Measurements from ENCODE around the gene LCN6. TPM values are rescaled to one million over a fixed set of nuclear protein-coding genes. Genes with fewer than 3 reads are reported as not detected.
"Not testable (repeated sequence)": the region's sequence is repeated elsewhere in the genome, so short reads cannot be mapped to it uniquely, and the experiment has no call there.

LCN6 gene
- total RNA-seq, 2 donors from 2014 or later: not detected

DNA sequence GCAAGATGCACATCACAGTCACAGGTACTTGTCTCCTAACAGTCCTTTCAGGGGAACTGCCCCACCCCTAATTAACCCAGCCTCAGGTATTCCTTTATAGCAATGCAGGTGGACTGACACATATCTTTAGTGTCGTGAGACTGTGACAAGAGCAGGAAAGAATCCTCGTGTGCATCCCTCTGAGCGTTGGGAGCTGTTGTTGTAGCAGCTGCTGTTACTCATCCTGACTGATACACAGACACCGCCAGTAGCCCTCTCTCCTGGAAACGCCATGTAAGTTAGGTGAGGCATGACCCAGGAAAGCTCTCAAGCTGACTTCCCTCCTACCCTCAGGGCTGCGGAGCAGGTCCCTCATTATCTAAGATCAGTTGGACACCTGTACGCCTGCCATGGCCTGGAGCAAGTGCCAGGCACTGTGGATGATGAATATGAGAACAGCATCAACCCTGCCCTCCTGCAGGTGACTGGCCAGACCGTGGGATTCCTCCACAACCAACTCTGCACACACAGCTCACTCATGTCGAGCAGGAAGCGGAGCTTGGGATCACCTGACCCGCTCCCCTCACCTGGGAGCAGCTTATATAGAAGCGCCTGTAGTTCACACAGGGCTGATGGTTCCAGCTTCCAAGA lies 26.2 kb upstream of the LCN6 start:
- H3K9me3 ChIP-seq (ENCODE audit: control insufficient read depth, low read length, poor library complexity, severe bottlenecking): no peaks in the 10 kb centered on the region
- peaks cover 13% of the 10 kb centered on the region for H3K4me1 Mint-ChIP-seq
- H3K4me3 Mint-ChIP-seq: no peak overlapping the region
- H3K36me3 Mint-ChIP-seq (ENCODE audit: low read depth): peaks cover 7% of the 10 kb centered on the region
- ATAC-seq (no peak), DNase-seq (no peak)
- peaks cover 33% of the 10 kb centered on the region for H3K27me3 Mint-ChIP-seq
- no peak overlapping the region for H3K27ac Mint-ChIP-seq

- no peaks in the 10 kb centered on the region for H3K9me3 ChIP-seq (ENCODE audit: control insufficient read depth, low read length, poor library complexity, severe bottlenecking)
- H3K4me1 Mint-ChIP-seq: peaks cover 13% of the 10 kb centered on the region
- peaks cover 2% of the 10 kb centered on the region for H3K36me3 Mint-ChIP-seq (ENCODE audit: low read depth)
- no peak overlapping the region for H3K4me3 Mint-ChIP-seq
- no peak overlapping the region for H3K27ac Mint-ChIP-seq
- DNase-seq: no peak
- ATAC-seq: peak; percentile 61
- peaks cover 23% of the 10 kb centered on the region for H3K27me3 Mint-ChIP-seq
Measured at GRCh38 chr9:136773386-136774044, 25.2 kb upstream of the LCN6 start.

- no peaks in the 10 kb centered on the region for H3K36me3 Mint-ChIP-seq (ENCODE audit: low read depth)
- DNase-seq (no peak), ATAC-seq (no peak)
- peaks cover 18% of the 10 kb centered on the region for H3K27me3 Mint-ChIP-seq
- H3K27ac Mint-ChIP-seq: peak overlapping the region; percentile 51
- H3K9me3 ChIP-seq (ENCODE audit: control insufficient read depth, low read length, poor library complexity, severe bottlenecking): no peaks in the 10 kb centered on the region
- H3K4me1 Mint-ChIP-seq: peaks cover 10% of the 10 kb centered on the region
- H3K4me3 Mint-ChIP-seq: no peak overlapping the region
Measured at GRCh38 chr9:136771907-136772415, 23.6 kb upstream of the LCN6 start.

- ATAC-seq (peak; percentile 77), DNase-seq (peak in 2 of 3 donors; percentile 31 to 45)
- no peak overlapping the region for H3K27ac Mint-ChIP-seq
- H3K27me3 Mint-ChIP-seq: peaks cover 13% of the 10 kb centered on the region
- no peaks in the 10 kb centered on the region for H3K36me3 Mint-ChIP-seq (ENCODE audit: low read depth)
- H3K4me3 Mint-ChIP-seq: no peak overlapping the region
- H3K9me3 ChIP-seq (ENCODE audit: control insufficient read depth, low read length, poor library complexity, severe bottlenecking): no peaks in the 10 kb centered on the region
- peaks cover 19% of the 10 kb centered on the region for H3K4me1 Mint-ChIP-seq
Measured at GRCh38 chr9:136769710-136770191, 21.4 kb upstream of the LCN6 start.

DNA sequence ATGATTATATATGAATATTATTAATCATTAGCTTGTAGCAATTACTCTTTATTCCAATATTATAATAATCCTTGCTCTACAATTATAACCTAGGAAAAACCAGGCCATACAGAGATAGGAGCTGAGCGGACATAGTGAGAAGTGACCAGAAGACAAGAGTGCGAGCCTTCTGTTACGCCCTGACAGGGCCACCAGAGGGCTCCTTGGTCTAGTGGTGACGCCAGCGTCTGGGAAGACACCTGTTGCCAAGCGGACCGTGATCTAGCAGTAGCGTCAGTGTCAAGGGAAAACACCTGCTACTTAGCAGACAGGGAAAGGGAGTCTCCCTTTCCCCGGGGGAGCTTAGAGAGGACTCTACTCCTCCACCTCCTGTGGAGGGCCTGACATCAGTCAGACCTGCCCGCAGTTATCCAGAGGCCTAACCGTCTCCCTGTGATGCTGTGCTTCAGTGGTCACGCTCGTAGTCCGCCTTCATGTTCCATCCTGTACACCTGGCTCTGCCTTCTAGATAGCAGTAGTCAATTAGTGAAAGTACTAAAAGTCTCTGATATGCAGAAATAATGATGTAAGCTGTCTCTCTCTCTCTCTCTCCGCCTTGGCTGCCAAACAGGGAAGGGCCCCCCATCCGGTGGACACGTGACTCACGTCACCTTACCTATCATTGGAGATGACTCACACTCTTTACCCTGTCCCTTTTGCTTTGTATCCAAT lies 18.2 kb upstream of the LCN6 start:
- Mint-ChIP-seq H3K4me1 (peaks cover 16% of the 10 kb centered on the region), H3K27ac (peak overlapping the region; percentile 96), H3K27me3 (peaks cover 13% of the 10 kb centered on the region), H3K4me3 (peak overlapping the region; percentile 82)
- DNase-seq (peak; percentile 33 to 47 (median 37)), ATAC-seq (peak; percentile 55)
- not testable (repeated sequence) for H3K36me3 Mint-ChIP-seq (ENCODE audit: low read depth); H3K9me3 ChIP-seq (ENCODE audit: control insufficient read depth, low read length, poor library complexity, severe bottlenecking)

GRCh38 chr9:136765745-136766409 lies 17.6 kb upstream of the LCN6 start:
- H3K9me3 ChIP-seq (ENCODE audit: control insufficient read depth, low read length, poor library complexity, severe bottlenecking); H3K36me3 Mint-ChIP-seq (ENCODE audit: low read depth); DNase-seq: not testable (repeated sequence)
- peak overlapping the region; percentile 43 for H3K4me3 Mint-ChIP-seq
- H3K27me3 Mint-ChIP-seq: peaks cover 13% of the 10 kb centered on the region
- peak overlapping the region; percentile 54 for H3K27ac Mint-ChIP-seq
- ATAC-seq: peak; percentile 41
- peaks cover 16% of the 10 kb centered on the region for H3K4me1 Mint-ChIP-seq

GRCh38 chr9:136765041-136765440 lies 16.7 kb upstream of the LCN6 start:
- DNase-seq (no peak), ATAC-seq (no peak)
- H3K9me3 ChIP-seq (ENCODE audit: control insufficient read depth, low read length, poor library complexity, severe bottlenecking): no peaks in the 10 kb centered on the region
- Mint-ChIP-seq H3K27ac (no peak overlapping the region), H3K36me3 (ENCODE audit: low read depth) (no peaks in the 10 kb centered on the region), H3K27me3 (peaks cover 16% of the 10 kb centered on the region), H3K4me3 (no peak overlapping the region), H3K4me1 (peaks cover 16% of the 10 kb centered on the region)

DNA sequence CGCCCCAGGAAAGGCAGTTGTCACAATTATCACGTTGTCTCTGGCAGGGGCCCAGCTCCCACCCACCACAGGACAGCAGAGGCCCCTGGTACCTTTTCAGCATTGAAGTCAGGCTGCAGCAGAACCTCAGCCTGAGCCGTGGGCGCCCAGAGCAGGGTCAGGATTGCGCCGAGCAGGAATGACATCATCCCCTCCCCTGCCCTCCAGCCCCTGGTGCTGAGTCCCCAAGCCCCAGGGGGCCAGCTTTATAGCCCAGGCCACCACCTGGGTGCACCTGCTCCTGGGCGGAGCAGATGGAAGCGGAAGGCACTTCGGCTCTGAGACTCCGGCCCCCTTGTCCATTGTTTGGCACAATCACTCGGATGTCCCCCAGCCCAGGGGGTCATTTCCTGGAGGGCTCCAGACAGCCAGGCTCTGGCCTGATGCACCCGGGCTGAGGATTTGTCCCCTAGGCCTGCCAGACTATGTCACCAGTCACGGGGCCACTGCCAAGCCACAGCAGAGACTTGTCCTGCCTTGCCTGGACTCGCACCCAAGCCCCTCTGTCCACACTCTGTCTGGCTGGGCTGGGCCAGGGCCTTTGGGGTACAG lies 16.1 kb upstream of the LCN6 start, which contains the start of gene LCN15:
Gene LCN15, minus strand, starts transcription at position 218 of the 591 bp plus-strand sequence. Its CDS starts 30 bp downstream, at position 188.
- H3K4me3 Mint-ChIP-seq: no peak within 1 kb of the TSS
- no peak for DNase-seq
- peaks cover 11% of the 10 kb centered on the region for H3K4me1 Mint-ChIP-seq

DNA sequence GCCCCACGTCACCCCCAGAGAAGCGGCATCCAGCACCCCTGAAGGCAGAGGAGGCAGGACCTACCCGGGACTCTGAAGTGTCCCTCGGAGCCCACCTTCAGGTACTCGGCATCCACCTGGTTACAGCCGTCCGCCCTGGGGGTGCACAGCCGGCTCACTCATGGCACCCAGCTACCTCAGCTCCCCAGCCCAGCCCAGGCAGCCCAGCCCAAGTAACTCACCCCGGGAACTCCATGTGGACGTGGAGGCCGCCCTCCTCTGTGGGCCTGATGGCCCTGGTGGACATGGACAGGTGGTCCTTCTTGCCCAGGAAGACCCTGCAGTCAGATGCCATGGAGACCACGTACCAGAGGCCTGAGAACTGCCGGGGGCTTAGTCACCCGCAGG lies 15.3 kb upstream of the LCN6 start:
- Mint-ChIP-seq H3K4me3 (no peak overlapping the region), H3K27ac (no peak overlapping the region), H3K27me3 (peaks cover 20% of the 10 kb centered on the region), H3K4me1 (peaks cover 11% of the 10 kb centered on the region), H3K36me3 (ENCODE audit: low read depth) (no peaks in the 10 kb centered on the region)
- no peaks in the 10 kb centered on the region for H3K9me3 ChIP-seq (ENCODE audit: control insufficient read depth, low read length, poor library complexity, severe bottlenecking)
- DNase-seq (no peak), ATAC-seq (no peak)

More for the DNA sequence above, 16.1 kb upstream of the LCN6 start, which contains the start of gene LCN15:
- no peak for ATAC-seq
- H3K27me3 Mint-ChIP-seq: peaks cover 20% of the 10 kb centered on the region
- H3K9me3 ChIP-seq (ENCODE audit: control insufficient read depth, low read length, poor library complexity, severe bottlenecking): no peaks in the 10 kb centered on the region
- no peak within 1 kb of the TSS for H3K27ac Mint-ChIP-seq
- no peaks in the 10 kb centered on the region for H3K36me3 Mint-ChIP-seq (ENCODE audit: low read depth)

GRCh38 chr9:136762915-136763648 lies 14.8 kb upstream of the LCN6 start:
- no peak overlapping the region for H3K4me3 Mint-ChIP-seq
- ATAC-seq (peak; percentile 29), DNase-seq (peak in 2 of 3 donors; percentile 30 to 42)
- peaks cover 18% of the 10 kb centered on the region for H3K27me3 Mint-ChIP-seq
- no peaks in the 10 kb centered on the region for H3K36me3 Mint-ChIP-seq (ENCODE audit: low read depth)
- H3K27ac Mint-ChIP-seq: no peak overlapping the region
- peaks cover 11% of the 10 kb centered on the region for H3K4me1 Mint-ChIP-seq
- H3K9me3 ChIP-seq (ENCODE audit: control insufficient read depth, low read length, poor library complexity, severe bottlenecking): no peaks in the 10 kb centered on the region

DNA sequence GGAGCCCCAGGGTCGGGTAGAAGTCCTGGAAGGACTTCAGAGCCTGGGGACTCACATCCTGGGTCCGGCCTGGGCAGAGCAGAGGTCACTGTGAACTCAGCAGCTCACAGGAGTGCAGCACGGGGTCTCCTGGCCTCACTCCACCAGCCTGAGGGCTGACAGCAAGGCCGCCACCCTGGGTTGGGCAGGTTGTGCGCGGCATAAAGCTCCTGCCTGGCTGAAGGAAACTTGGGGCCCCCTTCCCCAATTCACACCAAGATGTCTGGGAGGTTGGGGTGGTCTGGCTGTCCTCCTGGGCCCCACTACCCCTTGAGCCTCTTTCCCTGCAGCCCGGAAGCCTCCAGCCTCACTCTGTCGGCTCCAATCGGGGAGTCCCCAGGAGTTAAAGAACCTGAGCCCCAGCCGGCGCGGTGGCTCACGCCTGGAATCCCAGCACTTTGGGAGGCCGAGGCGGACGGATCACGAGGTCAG lies 13.9 kb upstream of the LCN6 start:
- H3K27ac Mint-ChIP-seq: no peak overlapping the region
- H3K9me3 ChIP-seq (ENCODE audit: control insufficient read depth, low read length, poor library complexity, severe bottlenecking): no peaks in the 10 kb centered on the region
- H3K4me3 Mint-ChIP-seq: no peak overlapping the region
- no peaks in the 10 kb centered on the region for H3K36me3 Mint-ChIP-seq (ENCODE audit: low read depth)
- DNase-seq (no peak), ATAC-seq (no peak)
- peaks cover 13% of the 10 kb centered on the region for H3K27me3 Mint-ChIP-seq
- H3K4me1 Mint-ChIP-seq: peaks cover 11% of the 10 kb centered on the region

GRCh38 chr9:136761545-136761981 lies 13.2 kb upstream of the LCN6 start:
- Mint-ChIP-seq H3K36me3 (ENCODE audit: low read depth) (no peaks in the 10 kb centered on the region), H3K4me1 (peaks cover 5% of the 10 kb centered on the region), H3K4me3 (no peak overlapping the region), H3K27me3 (peaks cover 7% of the 10 kb centered on the region), H3K27ac (no peak overlapping the region)
- DNase-seq (no peak), ATAC-seq (no peak)
- H3K9me3 ChIP-seq (ENCODE audit: control insufficient read depth, low read length, poor library complexity, severe bottlenecking): no peaks in the 10 kb centered on the region

All from T-helper 17 cell (primary cell).